Measurements from ENCODE around the gene HMGN3.

Gene HMGN3

GRCh38 chr6:79231666-79232065 is 2.8 kb downstream of the HMGN3 start:
- no peak for DNase-seq

- DNase-seq, result no peak
Measured at GRCh38 chr6:79231101-79231500, 3.4 kb downstream of the HMGN3 start.

GRCh38 chr6:79230149-79230548 is 4.3 kb downstream of the HMGN3 start:
- DNase-seq, result no peak

- DNase-seq, result no peak
Measured at GRCh38 chr6:79227445-79227844, 7.0 kb downstream of the HMGN3 start.

GRCh38 chr6:79226660-79227059 is 7.8 kb downstream of the HMGN3 start:
- DNase-seq, result no peak

GRCh38 chr6:79225717-79226599 is 8.5 kb downstream of the HMGN3 start:
- DNase-seq, result no peak

GRCh38 chr6:79223611-79224404 is 10.7 kb downstream of the HMGN3 start:
- no peak for DNase-seq

GRCh38 chr6:79215213-79215824 is 19.2 kb downstream of the HMGN3 start:
- DNase-seq, result no peak

GRCh38 chr6:79212859-79213258 is 21.6 kb downstream of the HMGN3 start:
- DNase-seq, result no peak

GRCh38 chr6:79208816-79209215 is 25.7 kb downstream of the HMGN3 start:
- DNase-seq, result no peak

GRCh38 chr6:79203753-79204253 is 30.7 kb downstream of the HMGN3 start:
- DNase-seq, result no peak

- no peak for DNase-seq
Measured at GRCh38 chr6:79202556-79202955, 31.9 kb downstream of the HMGN3 start.

GRCh38 chr6:79201983-79202382 is 32.5 kb downstream of the HMGN3 start:
- DNase-seq, result no peak

GRCh38 chr6:79201143-79201542 is 33.3 kb downstream of the HMGN3 start:
- DNase-seq, result no peak

- DNase-seq, result no peak
Measured at GRCh38 chr6:79196912-79197311, 37.6 kb downstream of the HMGN3 start.

GRCh38 chr6:79193971-79194370 is 40.5 kb downstream of the HMGN3 start:
- no peak for DNase-seq

- no peak for DNase-seq
Measured at GRCh38 chr6:79189760-79190350, 44.6 kb downstream of the HMGN3 start.

- DNase-seq, result no peak
Measured at GRCh38 chr6:79188885-79189480, 45.5 kb downstream of the HMGN3 start.

GRCh38 chr6:79188107-79188506 is 46.4 kb downstream of the HMGN3 start:
- DNase-seq, result no peak

GRCh38 chr6:79186564-79186963 is 47.9 kb downstream of the HMGN3 start:
- DNase-seq, result no peak

GRCh38 chr6:79184641-79185040 is 49.8 kb downstream of the HMGN3 start:
- no peak for DNase-seq

- no peak for DNase-seq
Measured at GRCh38 chr6:79184086-79184485, 50.4 kb downstream of the HMGN3 start.

GRCh38 chr6:79180052-79180451 is 54.4 kb downstream of the HMGN3 start:
- no peak for DNase-seq

Measured in SHP77 treated with DMSO at 0.1 percent for 48 hours (cell line).